RWPE1 (cell line): ENCODE data around the gene TP53TG5.

Source experiments
- CTCF ChIA-PET: fragments of 350-600 bp; sonication (Branson Sonifier 250); formaldehyde crosslinking; extraction: SDS; loops from one replicate; lab custom pipeline; 2021; lab: Yijun Ruan, JAX
- POLR2A ChIA-PET: fragments of 400-600 bp; formaldehyde crosslinking; extraction: SDS; loops from one replicate; lab custom pipeline; 2020; ENCODE audit warnings: antibody characterized with exemption; ENCODE audit not compliant: low non-redundant PET; lab: Yijun Ruan, JAX
- DNase-seq: peaks from one replicate; pipeline ENCODE4 v3.0.0; 2012; ENCODE audit warnings: low spot score
- H3K27ac ChIP-seq: fragments of 450-650 bp; 2 replicates; pipeline ENCODE4 v1.5.1; 2017
- CTCF ChIP-seq: fragments of 450-650 bp; conservative IDR thresholded peaks from 2 replicates; pipeline ENCODE4 v1.5.1; 2017; ENCODE audit warnings: low read depth, mild to moderate bottlenecking

The TP53TG5 gene

GRCh38 chr20:45341939-45342854 is 35.9 kb downstream of the TP53TG5 start:
- ChIA-PET CTCF (interaction anchor here (0.6 to 1.9 kb wide), 8 partner anchors 15 to 429 kb away, joined by 3 to 7 read pairs (median 3); no protein-coding TSS in a partner anchor), POLR2A (interaction anchor here (0.5 to 2.0 kb wide), 6 partner anchors 19 to 658 kb away, joined by 3 to 10 read pairs (median 4); partner anchors contain the start of gene SYS1)
- no peak for TF ChIP-seq CTCF
- peak; percentile 55 for DNase-seq
- peak overlapping the region; percentile 97 for H3K27ac ChIP-seq

- no peak for TF ChIP-seq CTCF
- H3K27ac ChIP-seq = peak overlapping the region; percentile 97
- CTCF ChIA-PET = interaction anchor here (0.6 to 1.9 kb wide), 7 partner anchors 16 to 430 kb away, joined by 3 to 7 read pairs (median 3); no protein-coding TSS in a partner anchor
- POLR2A ChIA-PET = interaction anchor here (0.5 to 2.0 kb wide), 4 partner anchors 22 to 450 kb away, joined by 3 to 10 read pairs (median 4); partner anchors contain the start of genes DNTTIP1, SYS1 and WFDC3
- no peak for DNase-seq
Measured at GRCh38 chr20:45341579-45341938, 36.6 kb downstream of the TP53TG5 start.

GRCh38 chr20:45340951-45341350 is 37.2 kb downstream of the TP53TG5 start:
- H3K27ac ChIP-seq = peak overlapping the region; percentile 97
- ChIA-PET POLR2A (interaction anchor here (0.6 to 2.0 kb wide), 3 partner anchors 22 to 451 kb away, joined by 3 to 10 read pairs (median 6); partner anchors contain the start of genes DNTTIP1, SYS1 and WFDC3), CTCF (interaction anchor here (0.9 to 1.9 kb wide), 5 partner anchors 20 to 430 kb away, joined by 3 to 7 read pairs (median 4); partner anchors contain the start of gene SYS1)
- no peak for TF ChIP-seq CTCF
- DNase-seq = peak; percentile 50

GRCh38 chr20:45340236-45340847 is 37.8 kb downstream of the TP53TG5 start:
- CTCF ChIA-PET = interaction anchor here (0.9 to 1.0 kb wide), 2 partner anchors 21 to 22 kb away, joined by 3 to 5 read pairs; partner anchors contain the start of gene SYS1
- DNase-seq = no peak
- TF ChIP-seq CTCF = no peak
- POLR2A ChIA-PET = no interaction called here
- peak overlapping the region; percentile 97 for H3K27ac ChIP-seq

GRCh38 chr20:45339799-45340198 is 38.3 kb downstream of the TP53TG5 start:
- ChIA-PET CTCF (interaction anchor here (0.6 to 1.4 kb wide), 2 partner anchors 22 to 23 kb away, joined by 4 to 7 read pairs; partner anchors contain the start of gene SYS1), POLR2A (no interaction called here)
- no peak for TF ChIP-seq CTCF
- DNase-seq = no peak
- H3K27ac ChIP-seq = peak overlapping the region; percentile 97

GRCh38 chr20:45339084-45339483 is 39.0 kb downstream of the TP53TG5 start:
- ChIA-PET POLR2A (no interaction called here), CTCF (interaction anchor here (0.9 to 1.4 kb wide), 2 partner anchors 24 to 35 kb away, joined by 4 to 8 read pairs; partner anchors contain the start of gene SYS1)
- H3K27ac ChIP-seq = peak overlapping the region; percentile 97
- TF ChIP-seq CTCF = no peak
- peak; percentile 85 for DNase-seq
